A673 (cell line): ENCODE results near the gene MAPK11.

Source experiments
- CTCF ChIP-seq: fragments of 300-800, 200-600 bp; sonication (generic); conservative IDR thresholded peaks from 2 replicates; pipeline ENCODE4 v1.5.1; 2017; ENCODE audit warnings: low read depth, mild to moderate bottlenecking, antibody characterized with exemption, low read length, moderate library complexity, mixed read lengths
- EZH2 ChIP-seq: fragments of 200-600 bp; sonication (generic); IDR thresholded peaks from 2 replicates; pipeline ENCODE4 v1.6.1; 2017; ENCODE audit warnings: borderline replicate concordance, low read depth, mild to moderate bottlenecking, mixed read lengths, antibody characterized with exemption, low read length; ENCODE audit not compliant: poor library complexity, severe bottlenecking

DNA sequence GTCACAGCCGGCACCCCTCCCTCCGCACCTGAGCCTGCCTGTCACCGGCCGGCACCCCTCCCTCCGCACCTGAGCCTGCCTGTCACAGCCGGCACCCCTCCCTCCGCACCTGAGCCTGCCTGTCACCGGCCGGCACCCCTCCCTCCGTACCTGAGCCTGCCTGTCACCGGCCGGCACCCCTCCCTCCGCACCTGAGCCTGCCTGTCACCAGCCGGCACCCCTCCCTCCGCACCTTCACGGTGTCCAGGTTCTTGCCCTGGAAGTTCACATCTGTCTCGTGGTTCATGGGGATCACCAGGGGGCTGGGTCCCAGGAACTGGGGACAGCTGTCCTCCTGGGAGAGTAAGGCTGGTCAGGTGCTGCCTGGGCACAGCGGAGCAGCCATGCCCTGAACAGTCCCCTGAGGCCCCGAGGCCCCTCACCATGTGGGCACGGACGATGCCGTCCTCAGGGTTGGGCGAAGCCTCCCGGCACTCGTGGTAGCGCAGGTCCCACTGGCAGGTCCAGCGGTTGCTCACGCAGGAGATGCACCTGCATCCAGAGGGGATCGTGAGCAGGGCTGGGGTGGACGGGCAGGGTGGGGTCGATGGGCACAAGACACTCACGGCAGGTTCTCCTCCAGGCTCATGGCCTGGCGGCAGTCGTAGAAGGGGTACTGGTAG, 15.5 kb upstream of the MAPK11 start:
- no peak for TF ChIP-seq EZH2
- TF ChIP-seq CTCF, result no peak
